Measurements from ENCODE around the gene DNAJC4. TPM values are rescaled to one million over a fixed set of nuclear protein-coding genes. Genes with fewer than 3 reads are reported as not detected.

DNAJC4 gene
- total RNA-seq, 2 experiments from 2014 or later = 14.1 to 42.4 TPM

GRCh38 chr11:64233913-64234586 lies 3.7 kb downstream of the DNAJC4 start, which contains the start of gene VEGFB:
VEGFB (plus strand) TSS chr11:64234584; CDS start chr11:64234834, 250 bp downstream.
- no peaks in the 10 kb centered on the region; the same call in 1 of the 2 replicates for H3K79me2 ChIP-seq (ENCODE audit: insufficient read depth, low read depth, low read length)
- peaks cover 52% of the 10 kb centered on the region for H3K4me1 ChIP-seq (ENCODE audit: insufficient read depth, low read length, poor library complexity, severe bottlenecking)
- peak within 1 kb of the TSS; percentile 18; the same call in 1 of the 2 replicates for H2AFZ ChIP-seq (ENCODE audit: low read length)
- ChIA-PET CTCF (ENCODE audit: unreplicated experiment) (no interaction called here), POLR2A (interaction anchor here (0.6 kb wide), 1 partner anchor 77 kb away, joined by 4 read pairs; no protein-coding TSS in a partner anchor)
- H3K27ac ChIP-seq (ENCODE audit: low read depth, low read length, poor library complexity, severe bottlenecking) = peak within 1 kb of the TSS; percentile 33
- H3K36me3 ChIP-seq (ENCODE audit: insufficient read depth, low read length) = peaks cover 18% of the 10 kb centered on the region
- H4K20me1 ChIP-seq (ENCODE audit: insufficient read depth, low read length) = no peaks in the 10 kb centered on the region
- no peaks in the 10 kb centered on the region for H3K9me3 ChIP-seq (ENCODE audit: low read length)
- H3K9me2 ChIP-seq (ENCODE audit: insufficient read depth, low read length) = no peaks in the 10 kb centered on the region
- DNase-seq (ENCODE audit: low spot score) = peak; percentile 67
- H3K4me2 ChIP-seq (ENCODE audit: low read length) = peak within 1 kb of the TSS; percentile 82
- TF ChIP-seq EZH2phosphoT487 (IDR thresholded peaks at IDR 0.05; ENCODE audit: borderline replicate concordance, low read depth, low read length) = no peak
- BruUV-seq (replicated peaks) = no TSS peak
- H3K4me3 ChIP-seq (ENCODE audit: low read depth, low read length, poor library complexity, severe bottlenecking) = peak within 1 kb of the TSS; percentile 74
- intact Hi-C loops (cut with micrococcal nuclease; ENCODE audit: unreplicated experiment) = no loop called here

- peaks cover 52% of the 10 kb centered on the region for H3K4me1 ChIP-seq (ENCODE audit: insufficient read depth, low read length, poor library complexity, severe bottlenecking)
- H3K4me3 ChIP-seq (ENCODE audit: low read depth, low read length, poor library complexity, severe bottlenecking) = peak overlapping the region; percentile 74
- ChIA-PET POLR2A (interaction anchor here (0.6 kb wide), 1 partner anchor 77 kb away, joined by 4 read pairs; no protein-coding TSS in a partner anchor), CTCF (ENCODE audit: unreplicated experiment) (no interaction called here)
- no TSS peak for BruUV-seq (replicated peaks)
- no peaks in the 10 kb centered on the region for H4K20me1 ChIP-seq (ENCODE audit: insufficient read depth, low read length)
- peak; percentile 72 for DNase-seq (ENCODE audit: low spot score)
- H3K4me2 ChIP-seq (ENCODE audit: low read length) = peak overlapping the region; percentile 82
- peaks cover 18% of the 10 kb centered on the region for H3K36me3 ChIP-seq (ENCODE audit: insufficient read depth, low read length)
- H3K27ac ChIP-seq (ENCODE audit: low read depth, low read length, poor library complexity, severe bottlenecking) = peak overlapping the region; percentile 33
- no peaks in the 10 kb centered on the region; the same call in 1 of the 2 replicates for H3K79me2 ChIP-seq (ENCODE audit: insufficient read depth, low read depth, low read length)
- no peaks in the 10 kb centered on the region for H3K9me2 ChIP-seq (ENCODE audit: insufficient read depth, low read length)
- intact Hi-C loops (cut with micrococcal nuclease; ENCODE audit: unreplicated experiment) = no loop called here
- TF ChIP-seq CTCF (conservative IDR thresholded peaks at IDR 0.05; ENCODE audit: low read length) = no peak
- no peak for TF ChIP-seq EZH2phosphoT487 (IDR thresholded peaks at IDR 0.05; ENCODE audit: borderline replicate concordance, low read depth, low read length)
- peak overlapping the region; percentile 18; the same call in 1 of the 2 replicates for H2AFZ ChIP-seq (ENCODE audit: low read length)
- H3K9me3 ChIP-seq (ENCODE audit: low read length) = no peaks in the 10 kb centered on the region
Measured at GRCh38 chr11:64234647-64235379, 4.5 kb downstream of the DNAJC4 start.

- H3K4me1 ChIP-seq (ENCODE audit: insufficient read depth, low read length, poor library complexity, severe bottlenecking) = peaks cover 57% of the 10 kb centered on the region
- no peak for DNase-seq (ENCODE audit: low spot score)
- peaks cover 18% of the 10 kb centered on the region for H3K36me3 ChIP-seq (ENCODE audit: insufficient read depth, low read length)
- ChIA-PET CTCF (ENCODE audit: unreplicated experiment) (interaction anchor here (1.1 kb wide), 1 partner anchor 36 kb away, joined by 5 read pairs; no protein-coding TSS in a partner anchor), POLR2A (interaction anchor here (0.8 kb wide), 1 partner anchor 9 kb away, joined by 3 read pairs; no protein-coding TSS in a partner anchor)
- no peaks in the 10 kb centered on the region for H3K9me2 ChIP-seq (ENCODE audit: insufficient read depth, low read length)
- H2AFZ ChIP-seq (ENCODE audit: low read length) = no peak overlapping the region
- peak overlapping the region; percentile 74 for H3K4me3 ChIP-seq (ENCODE audit: low read depth, low read length, poor library complexity, severe bottlenecking)
- H3K79me2 ChIP-seq (ENCODE audit: insufficient read depth, low read depth, low read length) = no peaks in the 10 kb centered on the region; the same call in 1 of the 2 replicates
- intact Hi-C loops (cut with micrococcal nuclease; ENCODE audit: unreplicated experiment) = no loop called here
- TF ChIP-seq CTCF (conservative IDR thresholded peaks at IDR 0.05; ENCODE audit: low read length) (no peak), EZH2phosphoT487 (IDR thresholded peaks at IDR 0.05; ENCODE audit: borderline replicate concordance, low read depth, low read length) (no peak)
- H4K20me1 ChIP-seq (ENCODE audit: insufficient read depth, low read length) = no peaks in the 10 kb centered on the region
- H3K9me3 ChIP-seq (ENCODE audit: low read length) = no peaks in the 10 kb centered on the region
- H3K27ac ChIP-seq (ENCODE audit: low read depth, low read length, poor library complexity, severe bottlenecking) = peak overlapping the region; percentile 33
- peak overlapping the region; percentile 82 for H3K4me2 ChIP-seq (ENCODE audit: low read length)
- BruUV-seq (replicated peaks) = no TSS peak
Measured at GRCh38 chr11:64235437-64236161, 5.3 kb downstream of the DNAJC4 start.
